MM.1S (cell line): ENCODE data around the gene SPATA13.

Experiments used
- DNase-seq: peaks from one replicate; pipeline ENCODE4 v3.0.0-alpha.2; 2015
- H2AFZ ChIP-seq: fragments of 300-600 bp; sonication (generic); 2 replicates; pipeline ENCODE4 v1.6.0; 2016; ENCODE audit warnings: antibody characterized with exemption, low read length
- H3F3A ChIP-seq: fragments of 300-600 bp; sonication (generic); 2 replicates; pipeline ENCODE4 v1.6.1; 2016; ENCODE audit warnings: mild to moderate bottlenecking, antibody characterized with exemption, low read length, moderate library complexity, mixed read lengths; ENCODE audit not compliant: insufficient read depth
- H3K27ac ChIP-seq: fragments of 300-600 bp; sonication (generic); 2 replicates; pipeline ENCODE4 v1.5.1; 2016; ENCODE audit warnings: mild to moderate bottlenecking, low read length
- H3K27me3 ChIP-seq: fragments of 300-600 bp; sonication (generic); replicated peaks from 2 replicates; pipeline ENCODE4 v1.6.0; 2016; ENCODE audit warnings: low read length; ENCODE audit not compliant: insufficient read depth
- H3K36me3 ChIP-seq: fragments of 300-600 bp; sonication (generic); replicated peaks from 2 replicates; pipeline ENCODE4 v1.6.1; 2016; ENCODE audit warnings: mild to moderate bottlenecking, low read length, mixed read lengths; ENCODE audit not compliant: insufficient read depth
- H3K4me1 ChIP-seq: fragments of 300-600 bp; sonication (generic); 2 replicates; pipeline ENCODE4 v1.6.1; 2016; ENCODE audit warnings: low read length, mixed read lengths
- H3K4me2 ChIP-seq: fragments of 300-600 bp; sonication (generic); 2 replicates; pipeline ENCODE4 v1.6.0; 2016; ENCODE audit warnings: low read depth, low read length
- H3K4me3 ChIP-seq: fragments of 300-600 bp; sonication (generic); 2 replicates; pipeline ENCODE4 v1.5.1; 2016; ENCODE audit warnings: low read length, mixed read lengths
- H3K79me2 ChIP-seq: fragments of 300-600 bp; sonication (generic); 2 replicates; pipeline ENCODE4 v1.6.1; 2016; ENCODE audit warnings: mixed run types, low read length, mixed read lengths
- H3K9ac ChIP-seq: fragments of 300-600 bp; sonication (generic); 2 replicates; pipeline ENCODE4 v1.6.1; 2016; ENCODE audit warnings: low read length, mixed read lengths
- H3K9me2 ChIP-seq: fragments of 300-600 bp; sonication (generic); replicated peaks from 2 replicates; pipeline ENCODE4 v1.6.1; 2016; ENCODE audit warnings: mild to moderate bottlenecking, low read length, mixed read lengths; ENCODE audit not compliant: insufficient read depth
- H3K9me3 ChIP-seq: fragments of 300-600 bp; sonication (generic); replicated peaks from 2 replicates; pipeline ENCODE4 v1.6.1; 2016; ENCODE audit warnings: mild to moderate bottlenecking, low read length, mixed read lengths; ENCODE audit not compliant: insufficient read depth
- H4K20me1 ChIP-seq: fragments of 300-600 bp; sonication (generic); 2 replicates; pipeline ENCODE4 v1.6.1; 2016; ENCODE audit warnings: mild to moderate bottlenecking, low read length, moderate library complexity, mixed read lengths; ENCODE audit not compliant: insufficient read depth
- CTCF ChIP-seq: fragments of 300-600 bp; sonication (generic); IDR thresholded peaks from 2 replicates; pipeline ENCODE4 v1.5.1; 2016; ENCODE audit warnings: antibody characterized with exemption, low read length, mixed read lengths
- EZH2 ChIP-seq: fragments of 300-600 bp; sonication (generic); optimal IDR thresholded peaks from 2 replicates; pipeline ENCODE3; 2017; ENCODE audit warnings: low read depth, mild to moderate bottlenecking, antibody characterized with exemption, low read length, mixed read lengths
- EZH2phosphoT487 ChIP-seq: fragments of 300-600 bp; sonication (generic); IDR thresholded peaks from 2 replicates; pipeline ENCODE4 v1.6.1; 2018; ENCODE audit warnings: antibody characterized with exemption, low read length

Gene SPATA13

GRCh38 chr13:24224232-24224680 lies 63.7 kb downstream of the SPATA13 start:
- DNase-seq: no peak
- H3K9ac ChIP-seq: no peak overlapping the region
- no peaks in the 10 kb centered on the region for H3K9me3 ChIP-seq
- no peak for TF ChIP-seq CTCF
- no peak for TF ChIP-seq EZH2
- no peak for TF ChIP-seq EZH2phosphoT487
- H3K27me3 ChIP-seq: no peaks in the 10 kb centered on the region
- H3F3A ChIP-seq: no peaks in the 10 kb centered on the region
- no peaks in the 10 kb centered on the region for H3K4me1 ChIP-seq
- H3K4me2 ChIP-seq: no peak overlapping the region
- no peaks in the 10 kb centered on the region for H3K9me2 ChIP-seq
- H3K27ac ChIP-seq: no peak overlapping the region
- H3K79me2 ChIP-seq: no peaks in the 10 kb centered on the region
- H3K4me3 ChIP-seq: no peak overlapping the region
- no peak overlapping the region for H2AFZ ChIP-seq
- H4K20me1 ChIP-seq: no peaks in the 10 kb centered on the region
- no peaks in the 10 kb centered on the region for H3K36me3 ChIP-seq

- Histone ChIP-seq H3K4me2 (no peak overlapping the region), H3K9me3 (no peaks in the 10 kb centered on the region), H3K4me3 (no peak overlapping the region), H3K36me3 (no peaks in the 10 kb centered on the region), H4K20me1 (no peaks in the 10 kb centered on the region), H2AFZ (no peak overlapping the region), H3K27me3 (no peaks in the 10 kb centered on the region), H3K27ac (no peak overlapping the region), H3F3A (no peaks in the 10 kb centered on the region), H3K9ac (no peak overlapping the region), H3K4me1 (no peaks in the 10 kb centered on the region), H3K79me2 (no peaks in the 10 kb centered on the region), H3K9me2 (no peaks in the 10 kb centered on the region)
- TF ChIP-seq EZH2 (no peak), CTCF (no peak), EZH2phosphoT487 (no peak)
- DNase-seq: no peak
Observed at GRCh38 chr13:24225062-24225461, 64.5 kb downstream of the SPATA13 start.

- no peak for DNase-seq
- no peak for TF ChIP-seq CTCF
- no peak for TF ChIP-seq EZH2phosphoT487
- TF ChIP-seq EZH2: no peak
- no peak overlapping the region for H3K4me2 ChIP-seq
- H3K27ac ChIP-seq: no peak overlapping the region
- H3K9ac ChIP-seq: no peak overlapping the region
- no peak overlapping the region for H3K4me3 ChIP-seq
- H3K27me3 ChIP-seq: no peaks in the 10 kb centered on the region
- no peaks in the 10 kb centered on the region for H4K20me1 ChIP-seq
- H3K4me1 ChIP-seq: no peaks in the 10 kb centered on the region
- no peaks in the 10 kb centered on the region for H3F3A ChIP-seq
- H3K9me3 ChIP-seq: no peaks in the 10 kb centered on the region
- no peaks in the 10 kb centered on the region for H3K9me2 ChIP-seq
- H2AFZ ChIP-seq: no peak overlapping the region
- no peaks in the 10 kb centered on the region for H3K79me2 ChIP-seq
- no peaks in the 10 kb centered on the region for H3K36me3 ChIP-seq
Observed at GRCh38 chr13:24225930-24226329, 65.4 kb downstream of the SPATA13 start.
